Measurements from ENCODE around the gene HCFC1R1.
A peak's percentile ranks its signal among the peaks of the same experiment; 100 is the strongest.
"Not testable (repeated sequence)": the region's sequence is repeated elsewhere in the genome, so short reads cannot be mapped to it uniquely, and the experiment has no call there.

HCFC1R1 gene, protein sequence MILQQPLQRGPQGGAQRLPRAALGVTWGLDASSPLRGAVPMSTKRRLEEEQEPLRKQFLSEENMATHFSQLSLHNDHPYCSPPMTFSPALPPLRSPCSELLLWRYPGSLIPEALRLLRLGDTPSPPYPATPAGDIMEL

DNA sequence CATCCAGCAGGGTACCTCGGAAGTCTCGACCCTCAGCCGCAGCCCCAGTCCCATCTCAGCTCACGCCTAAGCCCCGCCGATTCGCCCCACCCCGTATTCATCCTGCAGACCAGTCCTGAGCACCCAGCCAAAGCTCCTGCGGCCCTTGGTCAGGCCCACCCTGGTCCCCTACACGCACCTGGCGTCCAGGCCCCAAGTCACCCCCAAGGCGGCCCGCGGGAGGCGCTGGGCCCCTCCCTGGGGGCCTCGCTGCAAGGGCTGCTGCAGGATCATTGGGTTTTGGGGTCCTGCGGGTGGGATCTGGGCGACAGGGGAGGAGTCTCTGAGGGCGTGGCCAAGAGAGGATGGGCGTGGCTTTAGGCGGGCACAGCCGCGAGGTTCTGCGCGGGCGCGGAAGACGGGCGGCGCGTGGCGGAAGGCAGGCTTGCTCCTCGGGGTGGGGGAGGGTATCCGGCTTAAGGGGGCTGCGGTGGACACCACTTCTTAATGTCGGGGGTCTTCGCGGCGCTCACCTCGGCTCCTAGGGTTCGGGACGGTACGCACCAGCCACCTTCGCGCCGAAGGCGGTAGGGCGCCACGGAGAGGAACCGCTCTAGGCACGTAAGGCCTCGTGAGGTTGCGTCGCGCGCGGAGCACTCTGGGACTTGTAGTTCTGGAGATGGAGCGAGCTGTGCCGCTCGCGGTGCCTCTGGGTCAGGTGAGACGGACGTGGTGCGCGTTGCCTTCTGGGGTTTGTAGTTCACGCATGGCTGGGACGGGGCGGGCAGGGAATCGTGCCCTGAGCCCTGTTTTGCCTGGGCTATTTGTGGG is at the start of gene HCFC1R1, which contains the start of gene THOC6:
TSS of gene HCFC1R1 (minus strand) at position 274 of the 810 bp plus-strand sequence. CDS start at position 273, 1 bp downstream.
TSS of gene THOC6 (plus strand) at position 367 of the 810 bp plus-strand sequence. CDS start at position 659, 292 bp downstream.
- Histone ChIP-seq H2AFZ (peak within 1 kb of the TSS; percentile 98), H3K27ac (peak within 1 kb of the TSS; percentile 97), H3K79me2 (no peaks in the 10 kb centered on the region), H3K27me3 (ENCODE audit: control insufficient read depth, insufficient read depth, low read length) (no peaks in the 10 kb centered on the region), H3K9me3 (ENCODE audit: control insufficient read depth, low read length) (no peaks in the 10 kb centered on the region), H3K9ac (peak within 1 kb of the TSS; percentile 54), H3K4me1 (peaks cover 15% of the 10 kb centered on the region), H3K4me3 (ENCODE audit: low read depth, low read length) (peak within 1 kb of the TSS; percentile 92), H3K36me3 (ENCODE audit: control insufficient read depth, insufficient read depth, low read length) (no peaks in the 10 kb centered on the region), H3K4me2 (ENCODE audit: low read length) (peak within 1 kb of the TSS; percentile 99)
- TF ChIP-seq, protein P1, sequence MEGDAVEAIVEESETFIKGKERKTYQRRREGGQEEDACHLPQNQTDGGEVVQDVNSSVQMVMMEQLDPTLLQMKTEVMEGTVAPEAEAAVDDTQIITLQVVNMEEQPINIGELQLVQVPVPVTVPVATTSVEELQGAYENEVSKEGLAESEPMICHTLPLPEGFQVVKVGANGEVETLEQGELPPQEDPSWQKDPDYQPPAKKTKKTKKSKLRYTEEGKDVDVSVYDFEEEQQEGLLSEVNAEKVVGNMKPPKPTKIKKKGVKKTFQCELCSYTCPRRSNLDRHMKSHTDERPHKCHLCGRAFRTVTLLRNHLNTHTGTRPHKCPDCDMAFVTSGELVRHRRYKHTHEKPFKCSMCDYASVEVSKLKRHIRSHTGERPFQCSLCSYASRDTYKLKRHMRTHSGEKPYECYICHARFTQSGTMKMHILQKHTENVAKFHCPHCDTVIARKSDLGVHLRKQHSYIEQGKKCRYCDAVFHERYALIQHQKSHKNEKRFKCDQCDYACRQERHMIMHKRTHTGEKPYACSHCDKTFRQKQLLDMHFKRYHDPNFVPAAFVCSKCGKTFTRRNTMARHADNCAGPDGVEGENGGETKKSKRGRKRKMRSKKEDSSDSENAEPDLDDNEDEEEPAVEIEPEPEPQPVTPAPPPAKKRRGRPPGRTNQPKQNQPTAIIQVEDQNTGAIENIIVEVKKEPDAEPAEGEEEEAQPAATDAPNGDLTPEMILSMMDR (IDR thresholded peaks at IDR 0.05): no peak

DNA sequence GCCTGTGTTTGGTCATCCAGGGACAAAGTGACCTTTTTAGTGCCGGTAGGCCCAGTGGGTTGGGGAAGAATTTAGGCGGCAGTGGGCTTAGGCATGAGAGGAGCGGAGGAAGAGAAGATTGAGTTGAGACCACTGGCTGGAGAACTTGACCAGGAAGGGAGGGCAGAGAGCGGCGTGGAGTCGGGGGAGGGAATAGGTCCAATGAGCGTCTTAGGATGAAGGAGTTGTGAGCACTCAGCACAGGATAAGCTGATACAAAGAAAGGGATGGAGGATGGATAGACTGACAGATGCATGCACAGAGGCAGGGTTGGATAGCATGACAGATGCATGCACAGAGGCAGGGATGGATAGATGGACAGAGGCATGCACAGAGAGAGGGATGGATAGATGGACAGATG is 49.7 kb upstream of the HCFC1R1 start:
- H3K36me3 ChIP-seq (ENCODE audit: control insufficient read depth, insufficient read depth, low read length): no peaks in the 10 kb centered on the region
- no peaks in the 10 kb centered on the region for H3K4me1 ChIP-seq
- TF ChIP-seq, protein P1 (IDR thresholded peaks at IDR 0.05): no peak
- H3K27me3 ChIP-seq (ENCODE audit: control insufficient read depth, insufficient read depth, low read length): no peaks in the 10 kb centered on the region
- no peak overlapping the region for H3K27ac ChIP-seq
- no peak overlapping the region for H3K4me3 ChIP-seq (ENCODE audit: low read depth, low read length)
- H3K79me2 ChIP-seq: no peaks in the 10 kb centered on the region
- H3K4me2 ChIP-seq (ENCODE audit: low read length): no peak overlapping the region
- no peak overlapping the region for H2AFZ ChIP-seq
- no peak overlapping the region for H3K9ac ChIP-seq
- H3K9me3 ChIP-seq (ENCODE audit: control insufficient read depth, low read length): no peaks in the 10 kb centered on the region

DNA sequence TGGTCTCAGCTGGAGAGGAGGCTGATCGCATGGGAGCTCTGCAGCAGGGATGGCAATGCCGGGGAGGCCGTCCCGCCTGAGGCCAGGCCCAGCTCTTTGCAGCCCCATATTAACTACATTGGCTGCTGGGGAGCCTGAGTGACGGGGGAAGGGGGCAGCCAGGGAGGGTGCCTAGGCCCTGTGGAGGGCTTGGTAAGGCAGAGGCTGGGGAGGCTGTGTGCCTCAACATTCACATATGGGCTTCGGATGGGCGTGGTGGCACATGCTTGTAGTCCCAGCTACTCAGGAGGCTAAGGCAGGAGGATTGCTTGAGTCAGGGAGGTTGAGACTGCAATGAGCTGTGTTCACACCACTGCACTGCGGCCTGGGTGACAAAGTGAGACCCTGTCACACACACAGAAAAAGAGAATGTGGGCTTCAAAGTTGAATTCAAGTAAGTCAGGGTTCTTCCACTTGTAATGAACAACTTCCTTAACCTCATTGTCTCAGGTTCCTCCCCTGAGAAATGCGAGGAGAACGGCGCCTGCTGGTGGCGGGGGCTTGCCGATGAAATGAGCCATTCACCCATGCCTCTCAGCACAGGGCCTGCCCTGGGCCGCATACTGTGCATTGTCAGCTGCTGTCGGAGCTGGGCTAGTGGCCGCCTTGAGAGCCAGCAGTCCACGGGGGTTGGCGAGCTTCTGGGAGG is 49.0 kb upstream of the HCFC1R1 start:
- H3K36me3 ChIP-seq (ENCODE audit: control insufficient read depth, insufficient read depth, low read length); H3K9ac ChIP-seq; H3K27ac ChIP-seq; H2AFZ ChIP-seq; H3K4me1 ChIP-seq; H3K9me3 ChIP-seq (ENCODE audit: control insufficient read depth, low read length); H3K4me2 ChIP-seq (ENCODE audit: low read length); H3K4me3 ChIP-seq (ENCODE audit: low read depth, low read length); H3K79me2 ChIP-seq; H3K27me3 ChIP-seq (ENCODE audit: control insufficient read depth, insufficient read depth, low read length): not testable (repeated sequence)

DNA sequence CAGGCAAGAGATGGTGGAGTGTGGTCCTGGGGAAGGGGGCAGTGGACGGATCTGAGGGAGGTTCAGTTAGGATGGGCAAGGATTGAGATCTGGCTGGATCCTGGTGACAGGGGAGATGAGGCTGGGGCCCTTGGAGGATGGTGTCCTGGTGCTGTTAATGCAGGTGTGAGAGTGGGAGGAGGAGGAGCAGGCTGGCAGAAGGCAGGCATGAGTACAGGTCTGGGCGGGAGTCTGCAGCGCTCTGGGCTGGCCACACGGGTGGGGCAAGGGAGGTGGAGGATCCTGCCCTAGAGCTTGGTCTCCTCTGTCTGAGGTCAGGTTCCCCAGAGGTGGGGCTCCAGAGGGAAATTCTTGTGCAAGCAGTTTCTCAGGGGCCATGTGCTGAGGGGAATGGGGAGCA is 48.4 kb upstream of the HCFC1R1 start:
- not testable (repeated sequence) for H3K27me3 ChIP-seq (ENCODE audit: control insufficient read depth, insufficient read depth, low read length); H3K4me2 ChIP-seq (ENCODE audit: low read length); H3K9me3 ChIP-seq (ENCODE audit: control insufficient read depth, low read length); H3K79me2 ChIP-seq; H3K4me1 ChIP-seq; H3K4me3 ChIP-seq (ENCODE audit: low read depth, low read length); H3K36me3 ChIP-seq (ENCODE audit: control insufficient read depth, insufficient read depth, low read length); H3K27ac ChIP-seq; H3K9ac ChIP-seq; H2AFZ ChIP-seq

DNA sequence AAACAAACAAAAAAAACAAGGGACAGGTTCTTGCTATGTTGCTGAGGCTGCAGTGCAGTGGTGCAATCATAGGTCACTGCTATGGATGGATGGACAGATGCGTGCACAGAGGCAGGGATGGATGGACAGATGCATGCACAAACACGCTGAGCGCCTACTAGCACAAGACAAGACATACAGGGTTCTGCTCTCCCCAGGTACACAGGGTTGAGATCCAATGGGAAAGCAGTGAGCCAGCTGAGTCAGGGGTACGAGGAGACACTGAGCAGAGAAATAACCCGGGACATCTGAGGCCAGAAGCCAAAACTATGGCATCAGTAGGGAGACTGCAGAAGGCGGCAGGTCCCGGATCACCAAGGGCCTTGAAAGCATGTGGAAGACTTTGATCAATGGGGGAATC is 47.9 kb upstream of the HCFC1R1 start:
- Histone ChIP-seq H3K27me3 (ENCODE audit: control insufficient read depth, insufficient read depth, low read length) (no peaks in the 10 kb centered on the region), H3K36me3 (ENCODE audit: control insufficient read depth, insufficient read depth, low read length) (no peaks in the 10 kb centered on the region), H3K79me2 (no peaks in the 10 kb centered on the region), H3K9me3 (ENCODE audit: control insufficient read depth, low read length) (no peaks in the 10 kb centered on the region), H3K4me2 (ENCODE audit: low read length) (no peak overlapping the region), H3K4me3 (ENCODE audit: low read depth, low read length) (no peak overlapping the region), H3K27ac (no peak overlapping the region), H2AFZ (no peak overlapping the region), H3K4me1 (no peaks in the 10 kb centered on the region), H3K9ac (no peak overlapping the region)
- TF ChIP-seq, protein P1 (IDR thresholded peaks at IDR 0.05): no peak
